Glomerular visceral epithelial cell (primary cell): ENCODE results near the gene KIAA1958.

ENCODE experiments used
- DNase-seq: peaks from one replicate; pipeline ENCODE4 v3.0.0-alpha.2; 2016; ENCODE audit errors: extremely low spot score

KIAA1958 gene

GRCh38 chr9:112599732-112600131 is 113.1 kb downstream of the KIAA1958 start:
- DNase-seq: no peak

DNA sequence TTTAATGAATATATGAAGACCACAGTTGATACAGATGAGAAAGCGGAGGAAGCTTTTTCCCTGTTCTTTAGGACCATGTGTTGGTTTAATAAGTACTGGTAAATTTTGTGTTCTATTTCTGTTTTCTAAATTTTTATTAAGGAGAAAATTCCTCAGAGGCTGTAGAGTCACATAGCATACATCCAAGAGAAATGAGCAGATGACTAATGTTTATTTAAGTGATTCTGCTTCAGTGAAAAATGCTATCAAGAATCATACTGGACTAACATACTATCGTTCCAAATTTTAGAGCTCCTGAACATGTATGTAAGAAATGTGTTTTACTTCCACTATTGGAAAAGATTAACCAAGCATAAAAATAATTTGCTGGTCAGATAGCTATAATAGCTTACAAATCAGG is 115.0 kb downstream of the KIAA1958 start:
- no peak for DNase-seq

DNA sequence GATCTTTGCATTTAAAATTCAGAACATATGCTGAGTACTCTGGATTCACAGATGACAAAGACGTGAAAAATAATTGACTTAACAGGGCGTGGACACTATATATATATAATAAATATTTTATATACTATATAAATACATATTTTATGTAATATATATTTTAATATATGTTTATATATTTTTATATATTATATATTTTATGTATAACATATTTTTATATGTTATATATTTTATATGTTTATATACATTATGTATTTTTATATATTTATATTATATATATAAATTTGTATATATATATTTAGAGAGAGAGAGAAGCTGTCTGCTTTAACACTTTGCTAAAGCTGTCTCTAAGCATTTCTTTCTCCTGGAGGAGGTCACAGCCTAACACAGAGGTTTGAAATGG is 118.2 kb downstream of the KIAA1958 start:
- no peak for DNase-seq

GRCh38 chr9:112605518-112605917 is 118.9 kb downstream of the KIAA1958 start:
- no peak for DNase-seq

GRCh38 chr9:112605963-112606699 is 119.5 kb downstream of the KIAA1958 start:
- DNase-seq: no peak

DNA sequence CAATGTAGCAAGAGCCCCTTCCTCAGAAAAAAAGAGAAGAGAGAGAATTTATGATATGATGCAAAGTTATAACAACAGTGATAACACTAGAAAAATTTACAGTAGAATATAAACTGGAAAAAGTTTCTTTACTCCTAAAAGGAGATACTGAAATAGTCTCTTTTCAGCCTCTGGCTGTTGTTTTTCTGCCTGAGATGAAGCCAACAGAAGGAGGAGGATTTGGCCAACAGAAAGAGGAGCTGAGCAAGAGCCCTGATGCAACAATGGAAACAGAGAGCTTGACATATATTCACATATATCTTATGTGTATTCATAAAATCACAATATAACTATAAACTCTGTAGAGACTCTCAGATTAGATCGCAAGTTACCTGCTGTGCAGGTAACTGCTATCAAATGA is 122.2 kb downstream of the KIAA1958 start:
- no peak for DNase-seq

DNA sequence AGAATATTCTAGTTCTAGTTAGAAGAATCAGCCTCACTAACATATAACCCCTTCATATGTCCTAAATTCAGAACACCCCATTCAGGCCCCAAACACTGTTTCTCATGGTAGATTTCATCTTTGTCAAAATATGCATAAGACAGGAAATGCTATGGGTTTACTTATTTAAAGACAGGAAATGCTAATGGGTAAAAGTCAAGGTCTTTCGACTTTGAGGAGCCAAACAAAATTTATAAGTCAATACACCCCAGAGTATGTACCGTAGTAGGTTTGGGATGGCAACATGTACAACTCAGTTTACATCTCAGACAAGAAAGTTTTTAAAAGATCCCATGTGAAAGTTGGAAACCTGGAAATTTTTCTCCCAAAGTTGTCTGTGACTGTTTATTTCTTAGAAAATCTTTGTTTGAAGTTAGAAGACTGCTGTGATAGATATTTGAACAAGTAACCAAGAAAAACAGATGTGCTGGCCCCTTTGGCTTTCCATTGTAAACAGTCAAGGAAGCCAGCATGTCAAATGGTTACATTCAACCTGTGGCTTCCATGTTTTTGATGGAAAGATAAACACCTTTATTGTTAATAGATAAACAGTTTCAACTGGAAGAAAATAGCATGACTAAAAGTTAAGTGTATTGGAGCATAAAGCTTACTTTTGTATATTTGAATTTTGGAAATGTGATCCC is 129.1 kb downstream of the KIAA1958 start:
- no peak for DNase-seq

DNA sequence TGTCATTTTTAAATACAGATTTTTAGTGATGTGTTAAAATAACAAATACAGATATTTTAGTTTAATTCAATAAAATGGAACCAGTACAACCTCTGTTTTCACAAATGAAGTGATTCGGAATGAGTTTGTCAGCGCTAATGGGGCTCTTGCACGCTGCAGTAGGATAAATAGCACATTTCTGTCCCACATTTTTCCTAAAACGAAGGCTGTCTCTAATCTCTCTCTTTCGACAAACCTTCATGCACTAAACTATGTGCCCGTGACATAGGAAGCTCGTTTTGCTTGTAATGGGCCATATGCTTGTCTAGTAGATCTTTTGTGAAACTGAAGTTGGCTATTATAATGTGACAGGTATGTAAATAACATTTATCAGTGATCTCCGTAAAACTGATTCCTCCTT is 130.7 kb downstream of the KIAA1958 start:
- DNase-seq: no peak

DNA sequence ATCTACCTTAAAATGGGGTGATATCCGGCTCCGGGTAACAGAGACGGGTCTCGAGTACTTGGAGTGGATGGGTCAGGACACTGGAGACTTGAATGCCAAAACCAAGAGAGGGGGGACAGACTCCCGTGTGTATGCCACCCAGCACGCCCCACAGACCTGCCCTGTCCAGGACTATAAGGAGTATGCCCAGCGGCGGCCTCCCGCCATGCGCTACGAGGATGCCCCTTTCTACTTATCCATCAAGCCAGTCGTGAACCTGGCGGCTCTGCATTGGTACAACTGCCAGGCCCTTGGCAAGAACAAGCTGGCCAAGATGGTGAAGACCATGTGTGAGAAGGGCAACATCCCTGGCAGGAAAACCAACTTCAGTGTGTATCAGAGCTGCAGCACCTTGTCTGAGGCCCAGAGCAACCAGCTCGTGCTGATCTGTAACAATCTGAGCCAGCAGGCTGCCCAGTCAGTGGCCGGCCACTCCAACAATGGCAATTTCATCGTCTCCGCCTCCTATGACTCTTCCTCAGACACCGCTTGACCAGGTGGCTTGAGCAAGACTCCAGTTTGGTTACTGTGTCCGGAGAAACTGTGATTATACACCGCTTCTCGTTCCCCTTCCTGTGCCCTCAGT is 131.9 kb downstream of the KIAA1958 start:
- DNase-seq: no peak

GRCh38 chr9:112620388-112620787 is 133.8 kb downstream of the KIAA1958 start:
- DNase-seq: no peak

GRCh38 chr9:112621018-112621655 is 134.5 kb downstream of the KIAA1958 start:
- DNase-seq: no peak

DNA sequence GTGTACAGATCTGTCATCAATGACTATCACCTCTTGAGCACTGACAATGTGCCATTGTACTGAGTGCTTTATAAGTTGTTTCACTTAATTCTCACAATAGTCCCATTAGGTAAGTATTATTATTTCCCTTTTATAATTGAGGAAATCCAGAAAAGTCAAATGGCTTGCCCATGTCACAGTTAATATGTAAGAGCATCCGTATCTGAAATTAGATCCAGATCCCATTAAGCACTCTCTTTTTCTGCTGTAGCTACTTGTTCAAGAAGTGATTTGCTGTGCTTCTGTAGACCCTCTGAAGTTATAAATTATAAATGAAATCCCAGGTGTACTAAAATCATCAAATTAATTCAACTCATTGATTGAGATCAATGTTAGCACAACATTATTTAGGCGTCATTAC is 136.6 kb downstream of the KIAA1958 start:
- no peak for DNase-seq

DNA sequence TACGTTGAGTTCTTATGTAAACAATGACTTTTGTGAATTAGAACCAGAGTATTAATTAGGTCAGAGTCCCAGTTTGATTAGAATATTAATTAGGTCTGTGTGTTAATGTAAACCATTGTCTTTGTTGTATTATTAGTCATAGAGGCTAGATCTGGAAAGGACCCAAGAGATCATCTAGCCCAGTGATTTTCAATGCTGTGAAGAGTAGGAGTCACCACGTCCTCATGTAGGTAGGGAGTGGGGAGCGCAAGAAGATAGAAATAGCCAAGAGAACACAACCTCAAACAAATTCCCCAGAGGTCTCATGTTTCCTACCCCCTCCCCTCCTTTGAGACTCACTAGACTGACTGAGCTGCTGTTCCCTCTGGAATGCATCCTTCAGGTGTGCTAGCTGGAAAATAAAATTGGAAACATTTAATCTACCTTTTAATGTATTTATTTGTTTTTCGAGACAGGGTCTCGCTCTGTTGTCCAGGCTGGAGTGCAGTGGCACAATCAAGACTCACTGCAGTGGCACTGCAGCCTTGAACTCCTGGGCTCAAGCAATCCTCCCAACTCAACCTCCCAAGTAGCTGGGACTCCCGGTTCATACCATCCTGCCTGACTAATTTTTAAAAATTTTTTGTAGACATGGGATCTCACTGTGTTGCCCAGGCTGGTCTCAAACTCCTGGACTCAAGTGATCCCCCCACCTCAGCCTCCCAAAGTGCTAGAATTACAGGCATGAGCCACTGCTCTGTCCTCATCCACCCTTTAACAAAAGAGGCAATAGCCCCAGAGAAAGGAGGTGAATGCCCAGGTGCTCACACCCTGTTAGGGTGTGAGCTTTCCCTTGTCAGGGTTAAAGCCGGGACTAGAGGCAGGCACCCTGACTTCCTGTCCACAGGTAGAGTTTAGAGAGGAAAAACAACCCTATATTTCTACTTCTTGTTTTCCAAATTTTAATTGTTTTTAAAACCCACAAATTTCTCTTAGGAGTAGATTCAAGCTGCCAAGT is 138.4 kb downstream of the KIAA1958 start:
- no peak for DNase-seq

DNA sequence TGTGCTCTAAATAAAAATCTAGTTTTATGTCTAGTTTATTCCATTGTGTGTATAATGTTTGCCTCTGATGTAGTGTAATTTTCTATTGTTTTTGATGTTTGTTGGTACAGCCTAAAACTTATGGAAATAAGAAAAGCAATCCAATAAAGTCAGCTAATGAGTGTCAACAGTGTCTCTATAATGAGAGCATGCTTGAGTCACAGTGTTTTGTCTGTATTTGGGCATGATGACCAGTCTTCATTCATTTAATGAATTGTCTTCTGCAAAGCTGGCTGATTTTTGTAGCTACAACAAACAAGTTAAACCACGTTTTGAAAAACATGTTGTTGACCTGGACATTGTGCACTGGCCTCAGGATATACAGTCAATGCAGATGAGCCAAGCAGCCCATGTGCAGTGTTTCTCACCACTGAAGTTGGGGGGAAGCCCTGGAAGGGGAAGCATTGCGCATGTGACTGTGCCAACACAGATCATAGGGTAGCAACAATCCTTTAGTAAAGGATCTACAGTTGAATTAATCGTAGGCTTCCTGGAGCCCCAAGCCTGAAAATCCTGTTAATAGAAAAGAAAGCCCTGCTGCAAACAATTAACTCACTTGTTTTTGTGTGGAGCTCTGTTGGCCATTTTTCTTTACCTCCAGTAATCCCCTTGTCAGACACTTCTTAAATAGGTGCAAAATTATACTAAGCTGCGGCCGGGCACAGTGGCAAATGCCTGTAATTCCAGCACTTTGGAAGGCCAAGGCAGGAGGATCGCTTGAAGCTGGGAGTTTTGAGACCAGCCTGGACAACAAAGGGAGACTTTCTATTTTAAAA is 143.3 kb downstream of the KIAA1958 start:
- DNase-seq: no peak

DNA sequence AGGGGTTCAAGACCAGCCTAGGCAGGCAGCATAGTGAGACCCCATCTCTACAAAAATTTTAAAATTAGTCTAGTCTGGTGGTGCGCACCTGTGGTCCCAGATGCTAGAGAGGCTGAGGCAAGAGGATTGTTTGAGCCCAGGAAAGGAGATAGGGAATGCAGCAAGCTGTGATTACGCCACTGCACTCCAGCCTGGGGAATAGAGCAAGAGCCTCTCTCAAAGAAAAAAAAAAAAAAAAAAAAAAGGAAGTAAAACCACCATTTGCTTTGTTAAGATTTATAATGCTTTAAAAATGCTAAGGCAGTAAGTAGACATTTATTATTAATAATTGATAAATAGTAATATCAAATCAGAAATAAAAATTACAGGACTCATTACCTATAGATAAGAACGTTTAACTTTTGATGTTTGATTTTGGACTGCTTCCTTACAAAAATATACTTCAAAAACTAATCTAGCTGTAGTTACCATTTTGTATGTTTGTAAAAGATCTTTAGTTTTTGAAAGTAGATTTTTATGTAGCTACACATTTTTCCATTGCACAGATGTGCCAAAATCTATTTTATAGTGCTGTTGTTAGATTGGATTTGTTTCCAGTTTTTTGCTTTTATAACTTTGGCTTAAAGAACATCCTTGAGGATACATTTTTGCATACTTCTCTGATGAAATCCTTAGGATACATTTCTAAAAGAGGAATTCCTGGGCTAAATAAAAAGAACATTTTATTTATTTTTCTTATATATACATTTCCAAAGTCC is 144.9 kb downstream of the KIAA1958 start:
- no peak for DNase-seq

DNA sequence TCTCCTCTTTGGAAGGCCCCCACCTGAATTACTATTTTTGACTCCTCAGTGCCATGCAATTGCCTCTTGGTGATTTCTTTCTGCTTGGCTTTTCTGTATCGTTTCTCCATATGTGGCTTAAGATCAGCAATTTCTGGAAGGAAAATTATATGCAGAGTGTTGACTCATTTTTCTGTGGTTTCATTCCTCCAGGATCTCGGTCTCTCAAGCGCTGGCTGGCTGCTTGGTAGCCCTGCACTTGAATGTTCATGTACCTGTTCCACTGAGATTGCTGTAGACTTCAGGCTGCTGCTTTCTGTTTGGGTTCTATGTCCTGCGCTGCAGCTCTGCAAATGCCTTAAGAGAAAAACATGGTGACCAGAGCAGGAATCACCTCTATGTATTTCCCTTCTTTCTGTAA is 153.7 kb downstream of the KIAA1958 start:
- no peak for DNase-seq

GRCh38 chr9:112642126-112642525 is 155.5 kb downstream of the KIAA1958 start:
- no peak for DNase-seq

GRCh38 chr9:112647596-112647995 is 161.0 kb downstream of the KIAA1958 start:
- no peak for DNase-seq

DNA sequence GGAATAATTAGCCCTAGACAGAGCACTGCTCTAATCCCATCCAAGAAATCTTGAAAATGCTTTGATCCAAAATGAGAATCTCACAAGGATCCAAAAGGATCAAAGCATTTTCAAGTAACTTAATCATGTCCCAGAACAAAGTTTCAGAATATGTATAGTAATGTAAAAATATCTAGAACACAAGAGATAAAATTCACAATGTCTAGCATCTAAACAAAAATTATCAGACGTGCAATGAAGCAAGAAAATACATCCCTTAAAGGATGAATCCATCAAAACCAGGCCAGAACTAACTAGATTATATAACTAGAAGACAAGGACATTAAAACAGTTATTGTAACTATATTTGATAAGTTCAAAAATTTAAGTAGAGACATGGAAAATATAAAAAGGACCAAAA is 162.0 kb downstream of the KIAA1958 start:
- no peak for DNase-seq

GRCh38 chr9:112654282-112654681 is 167.7 kb downstream of the KIAA1958 start:
- no peak for DNase-seq
